RWPE2 (cell line): ENCODE measurements around the gene BTBD9.

ENCODE experiments used
- ATAC-seq: fragments of 200-7000 bp; cut with Tn5 transposase; 3 replicates; pipeline ENCODE4 v1.9.1; 2021; ENCODE audit warnings: low read depth
- DNase-seq: peaks from one replicate; pipeline ENCODE4 v3.0.0-alpha.2; 2020; ENCODE audit warnings: low spot score
- H3K27ac ChIP-seq: fragments of 450-650 bp; 2 replicates; pipeline ENCODE4 v1.5.1; 2017; ENCODE audit warnings: mild to moderate bottlenecking; ENCODE audit not compliant: poor library complexity, severe bottlenecking
- H3K27me3 ChIP-seq: fragments of 250-450 bp; sonication (Bioruptor Pico); 2 replicates; pipeline ENCODE4 v1.5.1; 2021; ENCODE audit warnings: mild to moderate bottlenecking, moderate library complexity; ENCODE audit not compliant: insufficient read depth, poor library complexity, severe bottlenecking
- H3K36me3 ChIP-seq: fragments of 250-450 bp; sonication (Bioruptor Pico); 2 replicates; pipeline ENCODE4 v1.5.1; 2020; ENCODE audit warnings: low read depth, mild to moderate bottlenecking, moderate library complexity
- H3K4me1 ChIP-seq: fragments of 250-450 bp; sonication (Bioruptor Pico); 2 replicates; pipeline ENCODE4 v1.5.1; 2021; ENCODE audit warnings: mild to moderate bottlenecking, moderate library complexity; ENCODE audit not compliant: insufficient read depth, poor library complexity, severe bottlenecking
- H3K4me3 ChIP-seq: fragments of 250-450 bp; sonication (Bioruptor Pico); 2 replicates; pipeline ENCODE4 v1.5.1; 2021; ENCODE audit warnings: mild to moderate bottlenecking, moderate library complexity; ENCODE audit not compliant: severe bottlenecking
- H3K9me3 ChIP-seq: fragments of 250-450 bp; sonication (Bioruptor Pico); 2 replicates; pipeline ENCODE4 v1.5.1; 2021; ENCODE audit warnings: mild to moderate bottlenecking, moderate library complexity; ENCODE audit not compliant: severe bottlenecking
- CTCF ChIP-seq: fragments of 450-650 bp; IDR thresholded peaks from one replicate; pipeline ENCODE4 v1.5.1; 2017; ENCODE audit warnings: mild to moderate bottlenecking, moderate library complexity; ENCODE audit not compliant: poor library complexity, severe bottlenecking

The BTBD9 gene

DNA sequence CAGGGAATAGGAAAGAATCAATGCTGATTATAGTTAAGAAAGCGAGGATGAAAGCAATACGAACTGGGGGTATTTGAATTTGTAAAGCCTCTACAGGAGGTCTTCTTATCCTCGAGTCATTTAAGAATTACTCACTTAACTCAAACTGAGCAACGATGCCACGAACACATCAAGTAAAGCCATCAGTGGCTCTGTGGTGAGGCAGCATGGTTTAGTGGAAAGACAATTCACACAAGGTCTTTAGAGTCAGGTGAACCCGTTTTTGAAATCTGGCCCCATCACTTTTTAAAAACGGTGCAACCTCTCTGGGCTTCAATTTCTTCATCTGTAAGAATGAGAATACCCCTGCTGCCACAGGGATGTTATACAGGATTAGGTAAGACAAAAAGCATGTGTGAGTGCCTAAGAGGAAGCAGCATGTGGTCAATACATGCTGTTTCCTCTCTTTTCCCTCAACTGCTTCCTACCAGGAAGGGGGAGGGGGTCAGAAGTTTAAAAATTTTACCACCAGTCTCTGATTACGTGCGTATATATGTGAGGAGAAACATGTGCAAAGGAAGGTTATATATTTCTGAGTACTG is 162.0 kb downstream of the BTBD9 start:
- ATAC-seq: no peak
- H3K27me3 ChIP-seq: no peaks in the 10 kb centered on the region
- no peaks in the 10 kb centered on the region for H3K36me3 ChIP-seq
- no peak for DNase-seq
- H3K4me1 ChIP-seq: no peaks in the 10 kb centered on the region
- no peak for TF ChIP-seq CTCF
- no peak overlapping the region for H3K4me3 ChIP-seq
- no peak overlapping the region for H3K27ac ChIP-seq
- H3K9me3 ChIP-seq: no peaks in the 10 kb centered on the region

- Histone ChIP-seq H3K27me3 (no peaks in the 10 kb centered on the region), H3K4me1 (no peaks in the 10 kb centered on the region), H3K9me3 (no peaks in the 10 kb centered on the region), H3K4me3 (no peak overlapping the region), H3K27ac (no peak overlapping the region), H3K36me3 (no peaks in the 10 kb centered on the region)
- no peak for TF ChIP-seq CTCF
- DNase-seq (no peak), ATAC-seq (no peak)
Measured at GRCh38 chr6:38476888-38477287, 162.8 kb downstream of the BTBD9 start.

GRCh38 chr6:38476141-38476540 is 163.6 kb downstream of the BTBD9 start:
- Histone ChIP-seq H3K4me3 (no peak overlapping the region), H3K4me1 (no peaks in the 10 kb centered on the region), H3K27me3 (no peaks in the 10 kb centered on the region), H3K9me3 (no peaks in the 10 kb centered on the region), H3K36me3 (no peaks in the 10 kb centered on the region), H3K27ac (no peak overlapping the region)
- ATAC-seq: no peak
- no peak for TF ChIP-seq CTCF
- no peak for DNase-seq

GRCh38 chr6:38470548-38470947 is 169.2 kb downstream of the BTBD9 start:
- Histone ChIP-seq H3K4me3 (no peak overlapping the region), H3K4me1 (no peaks in the 10 kb centered on the region), H3K27me3 (no peaks in the 10 kb centered on the region), H3K36me3 (no peaks in the 10 kb centered on the region), H3K9me3 (no peaks in the 10 kb centered on the region), H3K27ac (no peak overlapping the region)
- no peak for ATAC-seq
- no peak for DNase-seq
- TF ChIP-seq CTCF: no peak

- no peak for TF ChIP-seq CTCF
- no peak overlapping the region for H3K4me3 ChIP-seq
- no peaks in the 10 kb centered on the region for H3K27me3 ChIP-seq
- H3K27ac ChIP-seq: no peak overlapping the region
- no peaks in the 10 kb centered on the region for H3K36me3 ChIP-seq
- H3K9me3 ChIP-seq: no peaks in the 10 kb centered on the region
- no peak for DNase-seq
- ATAC-seq: no peak
- H3K4me1 ChIP-seq: no peaks in the 10 kb centered on the region
Measured at GRCh38 chr6:38467566-38467965, 172.2 kb downstream of the BTBD9 start.
